Coronary artery (tissue), 2 donors: ENCODE measurements around the gene C17orf67.

Experiments
- DNase-seq: peaks from one replicate; pipeline ENCODE4 v3.0.0-alpha.2; 2017; ENCODE audit warnings: low spot score
- H3K27ac ChIP-seq, 2 donors: fragments of 200-600 bp; sonication (generic); one replicate each; pipeline ENCODE4 v1.5.1; 2016 to 2019
- H3K4me3 ChIP-seq: fragments of 200-600 bp; sonication (generic); 2 replicates; pipeline ENCODE4 v1.5.1; 2016; ENCODE audit warnings: mild to moderate bottlenecking, moderate library complexity
- TF ChIP-seq, protein P1 (sequence below): fragments of 200-600 bp; sonication (generic); IDR thresholded peaks from one replicate; pipeline ENCODE4 v1.5.1; 2019; ENCODE audit warnings: antibody characterized with exemption

Gene C17orf67

DNA sequence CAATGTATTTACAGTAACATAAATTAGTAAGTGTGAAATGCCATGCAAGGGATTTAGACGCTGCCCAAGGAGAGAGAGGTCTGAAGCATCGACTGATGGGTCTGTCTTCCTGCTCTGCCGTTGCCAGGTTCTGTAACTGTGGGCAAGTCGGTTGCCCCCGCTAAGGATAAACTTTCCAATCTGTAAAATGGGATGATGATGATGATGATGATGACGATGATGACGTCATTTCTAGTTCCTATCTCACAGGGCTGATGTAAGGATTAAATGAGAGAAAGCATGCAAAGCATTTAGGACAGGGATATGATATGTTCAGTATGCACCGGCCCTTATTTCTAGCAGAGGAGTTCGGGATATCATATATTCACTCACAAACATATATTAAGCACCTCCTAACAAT, 54.8 kb downstream of the C17orf67 start:
- TF ChIP-seq, protein P1, sequence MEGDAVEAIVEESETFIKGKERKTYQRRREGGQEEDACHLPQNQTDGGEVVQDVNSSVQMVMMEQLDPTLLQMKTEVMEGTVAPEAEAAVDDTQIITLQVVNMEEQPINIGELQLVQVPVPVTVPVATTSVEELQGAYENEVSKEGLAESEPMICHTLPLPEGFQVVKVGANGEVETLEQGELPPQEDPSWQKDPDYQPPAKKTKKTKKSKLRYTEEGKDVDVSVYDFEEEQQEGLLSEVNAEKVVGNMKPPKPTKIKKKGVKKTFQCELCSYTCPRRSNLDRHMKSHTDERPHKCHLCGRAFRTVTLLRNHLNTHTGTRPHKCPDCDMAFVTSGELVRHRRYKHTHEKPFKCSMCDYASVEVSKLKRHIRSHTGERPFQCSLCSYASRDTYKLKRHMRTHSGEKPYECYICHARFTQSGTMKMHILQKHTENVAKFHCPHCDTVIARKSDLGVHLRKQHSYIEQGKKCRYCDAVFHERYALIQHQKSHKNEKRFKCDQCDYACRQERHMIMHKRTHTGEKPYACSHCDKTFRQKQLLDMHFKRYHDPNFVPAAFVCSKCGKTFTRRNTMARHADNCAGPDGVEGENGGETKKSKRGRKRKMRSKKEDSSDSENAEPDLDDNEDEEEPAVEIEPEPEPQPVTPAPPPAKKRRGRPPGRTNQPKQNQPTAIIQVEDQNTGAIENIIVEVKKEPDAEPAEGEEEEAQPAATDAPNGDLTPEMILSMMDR = no peak
- no peak overlapping the region for H3K27ac ChIP-seq
- DNase-seq = no peak
- no peak overlapping the region for H3K4me3 ChIP-seq

DNA sequence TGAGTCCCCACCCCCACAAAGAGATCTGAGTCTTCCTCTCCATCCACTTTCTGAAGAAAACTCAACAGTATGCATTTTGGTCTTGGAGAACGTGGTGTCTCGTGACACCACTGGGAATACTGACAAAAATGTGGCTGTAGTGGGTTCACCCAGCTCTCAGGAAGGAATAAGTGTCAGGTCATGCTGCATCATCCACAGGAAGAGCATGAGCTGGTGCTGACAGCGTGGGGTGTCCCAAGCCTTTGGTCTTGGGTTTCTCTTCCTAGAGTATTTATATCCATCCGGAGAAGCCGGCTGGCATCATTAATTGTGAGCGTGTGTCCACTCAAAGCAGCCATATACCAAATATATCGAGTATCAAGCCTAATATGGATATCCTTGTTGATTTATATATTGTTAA, 55.9 kb downstream of the C17orf67 start:
- no peak overlapping the region for H3K27ac ChIP-seq
- no peak overlapping the region for H3K4me3 ChIP-seq
- TF ChIP-seq, protein P1 = no peak
- DNase-seq = no peak

DNA sequence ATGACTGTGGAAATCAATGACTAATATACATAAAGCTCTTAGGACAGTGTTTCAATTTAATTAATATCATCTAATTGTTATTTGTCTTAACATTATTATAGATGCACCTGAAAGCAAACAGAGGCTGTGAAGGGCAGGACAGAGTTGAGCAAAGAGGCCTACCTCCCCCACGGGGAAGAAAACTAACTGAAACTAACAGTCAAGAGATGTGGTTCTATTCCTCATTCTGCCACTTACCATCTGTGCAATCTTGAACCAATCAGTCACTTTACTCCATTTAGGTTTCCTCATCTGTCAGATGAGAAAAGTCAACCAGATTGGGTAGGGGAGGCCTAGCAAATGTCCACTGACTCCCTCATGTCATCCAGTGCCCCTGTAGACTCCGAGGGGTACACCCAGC, 59.1 kb downstream of the C17orf67 start:
- no peak for DNase-seq
- Histone ChIP-seq H3K27ac (no peak overlapping the region), H3K4me3 (no peak overlapping the region)
- TF ChIP-seq, protein P1 = no peak

DNA sequence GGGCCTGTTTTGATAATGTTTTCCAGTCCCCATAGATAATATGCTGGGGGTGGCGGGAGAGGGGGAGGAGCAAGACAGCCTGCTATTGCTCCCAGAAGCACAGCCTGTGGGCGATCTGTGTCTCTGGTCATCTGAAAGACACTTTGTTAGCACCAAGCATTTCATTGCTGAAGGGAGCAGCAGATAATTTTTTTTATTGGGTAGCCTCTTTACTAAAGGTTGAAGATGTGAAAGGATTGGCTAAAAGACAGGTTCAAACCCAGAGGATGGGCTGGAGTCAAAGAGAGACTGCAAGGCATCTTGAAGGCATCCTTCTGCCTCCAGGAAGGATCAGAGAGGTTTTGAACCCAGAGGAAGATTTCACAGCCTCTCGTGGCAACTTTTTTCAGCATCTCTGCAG, 60.6 kb downstream of the C17orf67 start:
- DNase-seq = no peak
- no peak overlapping the region for H3K4me3 ChIP-seq
- no peak overlapping the region for H3K27ac ChIP-seq
- TF ChIP-seq, protein P1 = no peak

DNA sequence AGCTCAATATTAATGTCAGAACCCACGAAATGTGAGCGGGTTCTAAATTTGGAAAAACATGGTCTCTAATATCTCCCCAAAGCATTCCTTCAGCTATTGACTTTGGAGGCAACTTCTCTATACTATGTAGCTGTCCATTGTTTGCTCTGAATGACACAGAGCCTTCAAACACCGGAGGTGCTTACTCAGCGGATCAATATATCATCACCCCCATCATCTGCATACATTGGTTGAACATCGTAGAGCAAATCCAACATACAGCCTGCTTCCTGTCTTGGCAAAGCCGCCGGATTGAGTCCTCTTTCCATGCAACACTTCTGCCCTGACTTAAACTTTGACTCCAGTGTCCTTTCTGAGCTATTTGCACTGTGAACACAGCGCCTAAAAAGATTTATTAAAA, 61.3 kb downstream of the C17orf67 start:
- TF ChIP-seq, protein P1 = no peak
- Histone ChIP-seq H3K27ac (no peak overlapping the region), H3K4me3 (no peak overlapping the region)
- no peak for DNase-seq

DNA sequence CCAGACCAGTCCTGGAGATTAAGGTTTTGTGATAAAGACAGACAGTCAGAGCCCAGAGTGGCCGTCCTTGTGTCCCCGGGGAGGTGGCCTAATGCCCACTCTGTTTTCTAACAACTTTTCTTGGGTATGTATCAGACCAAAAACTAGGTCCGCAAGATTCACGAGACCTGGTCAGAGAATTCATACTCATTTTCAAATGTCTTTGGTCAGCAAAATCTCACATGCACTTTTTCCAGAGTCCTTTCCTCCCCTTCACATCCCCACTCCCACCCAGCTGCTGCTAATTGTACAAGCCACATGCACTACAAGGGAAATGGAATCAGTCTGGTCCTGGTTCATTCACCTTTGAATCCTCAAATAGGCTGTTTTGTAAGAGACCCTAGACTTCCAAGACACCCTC, 61.7 kb downstream of the C17orf67 start:
- H3K4me3 ChIP-seq = no peak overlapping the region
- no peak overlapping the region for H3K27ac ChIP-seq
- TF ChIP-seq, protein P1 = no peak
- no peak for DNase-seq

DNA sequence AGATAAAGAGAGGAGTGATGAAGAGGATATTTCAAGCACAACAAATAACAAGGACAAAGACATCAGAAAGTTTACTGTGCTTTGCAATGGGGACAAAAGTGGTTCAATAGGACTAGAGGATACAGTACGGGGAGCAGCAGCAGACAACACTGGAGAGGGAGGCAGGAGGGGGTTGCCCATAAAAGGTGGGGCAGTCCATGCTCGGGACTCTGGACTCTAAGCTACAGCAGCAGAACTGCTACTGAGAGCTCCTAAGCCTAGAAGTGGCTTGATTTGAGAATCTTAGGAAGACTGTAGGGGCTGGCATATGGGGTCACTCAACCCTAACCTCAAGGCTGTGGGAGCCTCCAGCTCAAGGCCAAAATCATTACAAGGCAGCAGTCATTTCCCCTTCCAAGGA, 62.2 kb downstream of the C17orf67 start:
- TF ChIP-seq, protein P1 = no peak
- Histone ChIP-seq H3K4me3 (no peak overlapping the region), H3K27ac (no peak overlapping the region)
- no peak for DNase-seq
